Activated CD4-positive, alpha-beta memory T cell treated with anti-CD3 and anti-CD28 coated beads for 36 hours (primary cell): ENCODE data around the gene FTO. TPM values are rescaled to one million over a fixed set of nuclear protein-coding genes. Genes with fewer than 3 reads are reported as not detected.

Source experiments
- CTCF ChIA-PET: fragments of 350-600 bp; sonication (Branson Sonifier 250); formaldehyde crosslinking; loops from one replicate; lab custom pipeline; 2021; ENCODE audit warnings: antibody characterized with exemption, inconsistent platforms; lab: Charles Lee
- POLR2A ChIA-PET: fragments of 350-600 bp; sonication (Branson Sonifier 250); formaldehyde crosslinking; loops from one replicate; lab custom pipeline; 2021; ENCODE audit warnings: antibody characterized with exemption; lab: Charles Lee
- DNase-seq: peaks from one replicate; pipeline ENCODE4 v3.0.0-alpha.2; 2020
- H3K27ac Mint-ChIP-seq: one replicate; pipeline ENCODE4 v1.8.0; 2021; ENCODE audit warnings: mixed read lengths
- H3K27me3 Mint-ChIP-seq: one replicate; pipeline ENCODE4 v1.8.0; 2021; ENCODE audit warnings: mixed read lengths
- H3K36me3 Mint-ChIP-seq: one replicate; pipeline ENCODE4 v1.8.0; 2021; ENCODE audit warnings: mixed read lengths
- H3K4me1 Mint-ChIP-seq: one replicate; pipeline ENCODE4 v1.8.0; 2021; ENCODE audit warnings: low read depth, mixed read lengths
- H3K4me3 Mint-ChIP-seq: one replicate; pipeline ENCODE4 v1.8.0; 2021; ENCODE audit warnings: mild to moderate bottlenecking, mixed read lengths
- H3K9me3 Mint-ChIP-seq: one replicate; pipeline ENCODE4 v1.8.0; 2021; ENCODE audit warnings: mixed read lengths
- intact Hi-C: fragments of 100-400 bp; cut with micrococcal nuclease; formaldehyde crosslinking; loops from one replicate; pipeline ENCODE4 v1.15.1; 2023
- total RNA-seq, 2 experiments: library from RNA; stranded (reverse); gene quantifications; one replicate each; pipeline ENCODE4 v1.2.3, GENCODE V29; 2021

FTO gene
- total RNA-seq, 2 experiments from 2014 or later, result 50.7 to 53.1 TPM

DNA sequence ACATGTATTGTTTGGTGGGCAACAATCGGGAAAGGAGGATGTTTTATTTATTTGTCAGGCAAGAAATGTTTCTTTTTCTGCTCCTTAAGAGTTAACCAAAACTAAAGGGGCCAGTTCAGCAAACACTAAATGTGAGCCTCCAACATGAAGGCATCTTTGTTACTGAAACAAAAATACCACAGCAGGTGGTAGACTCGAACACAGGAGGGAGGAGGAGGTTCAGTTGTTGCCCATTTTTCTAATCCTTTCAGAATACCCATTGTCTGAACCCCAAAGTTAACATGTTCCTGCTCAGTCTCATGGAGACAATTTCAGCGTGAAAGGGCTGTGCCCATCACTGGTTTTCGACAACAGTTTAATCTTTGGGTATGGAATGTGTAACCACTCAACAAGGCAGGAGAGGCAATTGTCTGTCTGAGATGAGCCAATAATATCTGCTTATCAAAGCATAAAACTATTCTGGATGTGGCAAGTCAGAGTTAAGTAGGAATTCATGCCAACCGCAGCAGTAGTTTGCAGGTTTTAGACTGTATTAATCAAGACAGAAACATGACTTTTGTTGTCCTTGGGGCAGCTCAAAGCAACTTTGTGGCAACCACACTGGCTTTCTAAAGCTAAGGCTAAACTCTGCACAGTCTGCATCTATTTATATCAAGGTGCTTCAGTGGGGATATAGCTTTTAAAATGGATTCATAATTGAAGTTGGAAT, 211.7 kb downstream of the FTO start:
- Mint-ChIP-seq H3K27ac (no peak overlapping the region), H3K4me3 (no peak overlapping the region), H3K9me3 (no peaks in the 10 kb centered on the region), H3K4me1 (peaks cover 7% of the 10 kb centered on the region), H3K36me3 (no peaks in the 10 kb centered on the region), H3K27me3 (no peaks in the 10 kb centered on the region)
- no peak for DNase-seq
- POLR2A ChIA-PET, result no interaction called here
- intact Hi-C loops, result no loop called here
- CTCF ChIA-PET, result interaction anchor here (0.7 to 0.9 kb wide), 2 partner anchors 16 to 366 kb away, joined by 3 read pairs; no protein-coding TSS in a partner anchor

DNA sequence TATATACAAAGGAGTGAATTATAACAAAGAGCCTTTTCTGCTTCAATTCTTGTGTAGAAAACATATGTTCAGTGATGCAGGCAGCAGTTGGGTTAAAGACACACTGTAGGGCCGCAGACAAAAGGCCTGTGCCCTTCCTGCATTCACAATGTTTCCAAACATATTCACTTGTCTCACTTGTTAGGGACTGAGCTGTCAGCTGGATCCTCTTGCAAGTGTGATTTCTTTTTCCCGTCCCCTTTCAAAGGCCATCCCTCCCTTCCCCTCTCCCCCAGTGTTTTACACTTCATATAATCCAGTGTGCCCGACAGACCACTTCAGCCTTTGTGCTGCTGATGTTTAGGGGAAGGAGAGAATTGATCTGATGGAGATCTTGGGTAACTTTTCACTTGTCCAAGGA, 217.0 kb downstream of the FTO start:
- no peak overlapping the region for H3K27ac Mint-ChIP-seq
- DNase-seq, result no peak
- H3K4me3 Mint-ChIP-seq, result no peak overlapping the region
- H3K4me1 Mint-ChIP-seq, result peaks cover 6% of the 10 kb centered on the region
- no peaks in the 10 kb centered on the region for H3K36me3 Mint-ChIP-seq
- no peaks in the 10 kb centered on the region for H3K9me3 Mint-ChIP-seq
- intact Hi-C loops, result no loop called here
- POLR2A ChIA-PET, result no interaction called here
- H3K27me3 Mint-ChIP-seq, result no peaks in the 10 kb centered on the region
- CTCF ChIA-PET, result no interaction called here

DNA sequence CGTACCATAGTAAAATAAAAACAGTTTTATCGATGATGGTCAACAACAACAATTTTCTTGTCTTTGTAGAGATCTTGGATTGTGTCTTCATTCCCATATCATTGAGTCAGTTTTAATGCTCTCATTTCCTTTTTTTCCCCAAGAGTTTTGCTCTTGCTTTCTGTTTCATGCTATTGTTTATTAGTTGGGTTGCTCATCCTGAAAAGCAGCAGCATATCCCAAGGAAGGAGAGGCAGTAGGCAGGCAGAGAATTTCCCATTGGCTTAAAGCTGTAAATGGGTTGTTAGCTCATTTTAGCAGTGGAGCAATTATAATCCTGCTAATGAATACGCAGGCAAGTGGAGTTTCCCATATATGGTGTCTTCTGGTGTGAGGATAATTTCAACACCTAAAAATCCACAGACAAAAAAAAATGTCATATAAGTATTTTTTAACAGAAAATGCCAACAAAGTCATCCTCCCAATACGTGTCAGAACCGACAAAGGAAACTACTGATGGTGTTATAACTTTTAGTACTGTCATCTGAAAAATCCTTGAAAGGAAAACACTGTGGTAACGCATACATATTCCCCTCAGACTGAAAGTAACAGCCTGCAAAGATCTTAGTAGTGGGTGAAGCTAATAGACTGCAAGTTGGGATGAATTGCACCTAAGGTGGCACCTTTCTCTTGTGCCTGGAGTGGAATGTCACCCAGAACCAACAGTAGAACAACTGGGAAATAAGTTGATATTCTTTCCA, 218.3 kb downstream of the FTO start:
- H3K4me1 Mint-ChIP-seq, result peaks cover 6% of the 10 kb centered on the region
- H3K36me3 Mint-ChIP-seq, result no peaks in the 10 kb centered on the region
- intact Hi-C loops, result no loop called here
- no peak overlapping the region for H3K4me3 Mint-ChIP-seq
- no peak overlapping the region for H3K27ac Mint-ChIP-seq
- ChIA-PET POLR2A (no interaction called here), CTCF (no interaction called here)
- H3K9me3 Mint-ChIP-seq, result no peaks in the 10 kb centered on the region
- H3K27me3 Mint-ChIP-seq, result no peaks in the 10 kb centered on the region
- DNase-seq, result no peak

DNA sequence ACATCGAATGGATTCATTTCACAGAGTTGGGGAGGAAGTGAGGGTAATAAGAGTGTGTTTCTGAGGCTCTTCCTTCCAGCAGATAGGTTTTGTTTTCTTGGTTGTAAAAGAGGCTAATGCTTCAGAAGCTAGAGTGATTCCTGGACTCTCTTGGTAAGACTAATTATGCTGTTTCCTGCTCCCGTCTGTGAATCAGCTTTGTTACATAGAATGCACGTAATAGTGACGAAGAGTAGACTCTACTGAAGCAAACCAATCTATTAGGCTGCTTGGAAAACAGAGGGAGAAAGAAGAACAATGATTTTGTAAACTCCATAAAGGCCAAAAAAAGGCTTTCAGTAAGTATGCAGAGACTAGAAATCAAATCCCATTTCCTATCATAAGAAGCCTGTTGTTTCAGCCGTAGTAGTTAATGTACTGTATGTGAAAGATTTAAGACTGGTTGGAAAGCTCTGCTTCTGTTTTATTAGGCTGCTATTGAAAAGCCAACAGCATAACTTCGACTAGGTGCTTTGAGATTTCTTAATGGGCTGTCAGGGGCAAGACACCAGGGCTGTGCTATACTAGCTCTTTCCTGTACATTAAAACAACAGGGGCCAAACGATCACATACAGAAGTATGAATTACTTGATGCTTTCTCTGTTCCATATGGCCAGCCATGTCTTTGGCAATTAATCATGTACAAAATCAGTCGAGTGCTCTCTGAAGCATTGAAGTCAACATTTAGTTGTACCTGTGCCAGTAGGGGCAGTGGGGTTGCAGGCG, 219.0 kb downstream of the FTO start:
- H3K4me1 Mint-ChIP-seq, result peaks cover 6% of the 10 kb centered on the region
- no peak for DNase-seq
- no peak overlapping the region for H3K27ac Mint-ChIP-seq
- H3K27me3 Mint-ChIP-seq, result no peaks in the 10 kb centered on the region
- ChIA-PET POLR2A (no interaction called here), CTCF (no interaction called here)
- H3K36me3 Mint-ChIP-seq, result no peaks in the 10 kb centered on the region
- H3K9me3 Mint-ChIP-seq, result no peaks in the 10 kb centered on the region
- intact Hi-C loops, result no loop called here
- no peak overlapping the region for H3K4me3 Mint-ChIP-seq

DNA sequence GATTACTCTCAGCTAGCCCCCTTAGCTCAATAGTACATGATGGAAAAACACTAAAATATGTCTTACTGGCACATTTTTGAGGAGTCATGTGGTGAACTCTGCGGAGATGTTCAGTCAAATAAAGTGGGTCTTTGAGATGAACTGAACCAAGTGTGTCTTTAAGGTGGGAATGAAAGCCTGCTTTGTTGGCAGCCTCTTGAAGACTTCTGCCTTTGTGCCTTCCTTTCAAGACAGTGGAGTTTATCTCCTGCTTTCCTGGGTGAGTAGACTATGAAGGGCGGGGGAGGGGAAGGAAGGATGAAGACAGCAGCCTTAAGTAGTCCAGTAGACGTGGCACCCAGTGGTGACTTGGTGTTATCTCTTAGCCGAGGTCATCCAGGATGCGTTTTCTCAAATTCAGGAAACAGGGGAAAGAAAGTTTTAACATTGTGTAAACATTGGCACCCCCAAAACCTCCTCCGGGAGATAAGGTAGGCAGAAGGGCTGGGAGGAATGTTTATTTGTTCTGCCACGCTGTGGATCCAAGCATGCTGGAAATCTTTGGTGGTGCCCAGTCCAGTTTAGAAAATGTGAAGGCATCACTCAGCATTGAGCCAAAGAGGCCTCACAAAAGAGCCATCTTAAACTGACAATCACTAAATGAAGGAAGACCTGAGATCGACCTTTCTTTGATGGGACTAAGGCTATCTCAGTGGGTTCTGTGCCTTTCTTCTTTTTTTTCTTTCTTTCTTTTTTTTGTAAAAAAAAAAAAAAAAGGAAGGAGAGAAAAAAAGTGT, 220.6 kb downstream of the FTO start:
- no peak overlapping the region for H3K27ac Mint-ChIP-seq
- H3K27me3 Mint-ChIP-seq, result no peaks in the 10 kb centered on the region
- POLR2A ChIA-PET, result no interaction called here
- no peaks in the 10 kb centered on the region for H3K9me3 Mint-ChIP-seq
- CTCF ChIA-PET, result no interaction called here
- no peak overlapping the region for H3K4me3 Mint-ChIP-seq
- peaks cover 6% of the 10 kb centered on the region for H3K4me1 Mint-ChIP-seq
- intact Hi-C loops, result no loop called here
- H3K36me3 Mint-ChIP-seq, result no peaks in the 10 kb centered on the region
- DNase-seq, result no peak

DNA sequence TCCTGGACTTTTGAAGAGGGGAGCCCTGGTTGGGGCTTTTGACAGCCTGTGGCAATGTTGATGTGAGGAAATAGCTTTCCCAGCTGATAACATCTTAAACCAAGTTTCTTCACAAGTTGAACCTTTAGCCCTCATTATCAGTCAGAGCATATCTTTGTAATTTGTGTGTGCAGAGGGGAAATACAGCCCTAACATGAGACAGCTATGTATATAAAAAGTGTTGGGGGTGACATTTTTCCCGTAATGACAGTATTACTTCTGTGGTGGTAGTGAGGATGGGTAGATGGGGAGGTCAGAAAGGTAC, 221.1 kb downstream of the FTO start:
- Mint-ChIP-seq H3K4me3 (no peak overlapping the region), H3K27ac (no peak overlapping the region), H3K9me3 (no peaks in the 10 kb centered on the region), H3K36me3 (no peaks in the 10 kb centered on the region), H3K4me1 (peaks cover 6% of the 10 kb centered on the region), H3K27me3 (no peaks in the 10 kb centered on the region)
- intact Hi-C loops, result no loop called here
- ChIA-PET POLR2A (no interaction called here), CTCF (no interaction called here)
- no peak for DNase-seq

DNA sequence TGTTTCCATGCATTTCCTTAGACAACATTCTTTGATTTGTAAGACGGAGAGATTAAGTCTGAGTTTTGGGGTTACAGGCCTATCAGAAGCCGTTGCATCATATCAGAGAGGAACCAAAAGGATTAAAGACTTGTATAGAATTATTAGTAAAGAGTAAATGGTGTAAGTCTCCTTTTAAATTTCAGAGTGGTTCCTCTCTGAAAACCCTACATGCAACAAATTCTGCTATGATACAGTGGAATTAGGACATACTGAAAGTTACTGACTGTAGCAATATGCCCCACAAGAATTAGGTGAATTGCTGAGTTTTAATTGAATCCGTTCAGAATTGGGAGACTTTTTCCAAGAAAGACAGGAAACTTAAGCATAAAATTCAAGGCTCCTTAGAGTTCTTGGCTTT, 221.6 kb downstream of the FTO start:
- peaks cover 6% of the 10 kb centered on the region for H3K4me1 Mint-ChIP-seq
- POLR2A ChIA-PET, result no interaction called here
- intact Hi-C loops, result no loop called here

DNA sequence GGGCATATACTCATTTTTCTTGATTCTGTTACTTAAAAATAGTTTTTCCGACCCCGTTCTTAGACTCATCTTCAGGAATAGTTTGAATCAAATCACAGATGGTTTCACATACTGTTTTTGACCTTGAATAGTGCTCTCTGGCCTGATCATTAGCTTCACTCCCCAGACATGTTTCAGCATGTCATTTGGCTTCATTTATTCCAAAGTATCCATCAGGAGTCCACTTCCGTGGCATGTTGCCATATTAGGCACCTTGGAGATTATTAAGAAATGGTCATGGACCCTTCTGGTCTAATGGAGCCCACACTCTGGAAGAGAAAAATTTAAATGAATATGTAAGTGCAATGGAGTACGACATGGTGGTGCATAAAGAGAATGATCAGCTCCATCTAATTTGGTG, 222.3 kb downstream of the FTO start:
- no peaks in the 10 kb centered on the region for H3K9me3 Mint-ChIP-seq
- no peak overlapping the region for H3K4me3 Mint-ChIP-seq
- DNase-seq, result no peak
- ChIA-PET POLR2A (no interaction called here), CTCF (no interaction called here)
- H3K36me3 Mint-ChIP-seq, result no peaks in the 10 kb centered on the region
- H3K4me1 Mint-ChIP-seq, result peaks cover 6% of the 10 kb centered on the region
- no peak overlapping the region for H3K27ac Mint-ChIP-seq
- intact Hi-C loops, result no loop called here
- H3K27me3 Mint-ChIP-seq, result no peaks in the 10 kb centered on the region

More for the DNA sequence above, 221.6 kb downstream of the FTO start:
- no peak overlapping the region for H3K27ac Mint-ChIP-seq
- no peaks in the 10 kb centered on the region for H3K27me3 Mint-ChIP-seq
- no peaks in the 10 kb centered on the region for H3K9me3 Mint-ChIP-seq
- DNase-seq, result no peak
- no peak overlapping the region for H3K4me3 Mint-ChIP-seq
- CTCF ChIA-PET, result no interaction called here
- no peaks in the 10 kb centered on the region for H3K36me3 Mint-ChIP-seq

DNA sequence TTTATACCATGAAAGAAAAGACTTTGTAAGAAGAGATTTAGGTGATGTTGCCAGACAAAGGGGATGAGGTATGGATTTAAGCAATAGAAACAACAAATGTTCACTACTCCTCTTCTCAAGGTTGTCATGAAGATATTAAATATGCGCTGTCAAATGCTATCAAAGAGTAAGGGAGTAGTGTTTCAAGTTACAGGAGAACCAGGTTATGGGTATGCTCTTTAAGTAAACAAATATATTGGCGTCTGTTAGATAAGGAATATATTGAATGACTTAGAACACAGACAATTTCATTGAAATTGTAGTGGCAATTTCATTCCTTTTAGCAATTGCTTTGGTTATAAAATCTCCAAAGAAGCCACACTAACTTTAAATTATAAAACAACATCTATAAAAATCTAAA, 229.0 kb downstream of the FTO start:
- peaks cover 24% of the 10 kb centered on the region for H3K36me3 Mint-ChIP-seq
- no peak for DNase-seq
- no peak overlapping the region for H3K27ac Mint-ChIP-seq
- no peaks in the 10 kb centered on the region for H3K27me3 Mint-ChIP-seq
- no peaks in the 10 kb centered on the region for H3K4me1 Mint-ChIP-seq
- H3K9me3 Mint-ChIP-seq, result no peaks in the 10 kb centered on the region
- H3K4me3 Mint-ChIP-seq, result no peak overlapping the region
- POLR2A ChIA-PET, result no interaction called here
- intact Hi-C loops, result no loop called here
- CTCF ChIA-PET, result no interaction called here

DNA sequence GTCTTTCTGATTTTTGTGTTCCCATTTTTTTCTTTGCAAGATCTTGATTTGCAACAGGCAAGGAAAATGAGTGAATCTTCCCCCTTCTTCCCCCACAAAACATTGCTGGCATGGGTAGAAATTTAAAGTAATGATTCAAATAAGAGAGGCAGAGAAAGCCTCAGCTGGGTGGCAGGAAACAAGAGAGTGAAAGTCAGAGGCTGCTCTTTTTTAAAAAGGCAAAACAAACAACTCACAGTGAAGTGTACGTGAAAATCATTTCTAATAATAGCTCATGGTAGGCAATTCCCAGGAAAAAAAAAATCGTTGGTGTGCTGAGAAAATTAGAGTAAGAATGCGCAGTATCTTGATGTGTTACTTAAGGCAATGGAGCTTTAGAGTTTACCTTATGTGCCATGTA, 229.5 kb downstream of the FTO start:
- ChIA-PET POLR2A (no interaction called here), CTCF (no interaction called here)
- intact Hi-C loops, result no loop called here
- Mint-ChIP-seq H3K4me3 (no peak overlapping the region), H3K27me3 (no peaks in the 10 kb centered on the region), H3K27ac (no peak overlapping the region), H3K9me3 (no peaks in the 10 kb centered on the region), H3K36me3 (peaks cover 28% of the 10 kb centered on the region), H3K4me1 (no peaks in the 10 kb centered on the region)
- DNase-seq, result no peak

DNA sequence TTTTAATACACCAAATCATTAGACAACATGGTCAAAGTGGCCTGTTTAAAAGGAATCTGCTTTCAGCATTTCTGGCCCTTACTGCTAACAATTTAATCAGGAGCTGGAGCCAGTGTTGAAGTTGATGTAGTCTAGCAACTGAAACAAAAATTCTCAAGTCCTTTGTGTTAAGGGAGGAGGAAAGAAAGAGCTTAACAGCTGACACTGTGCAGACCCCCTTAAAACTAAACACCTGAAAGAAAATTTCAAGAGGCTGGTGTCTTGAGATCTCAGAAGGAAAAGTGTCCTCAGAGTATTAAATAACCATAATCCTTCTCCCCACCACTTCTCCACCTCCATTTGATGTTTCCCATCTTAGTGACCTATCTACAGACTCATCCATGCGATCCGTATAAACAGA, 232.1 kb downstream of the FTO start:
- no peaks in the 10 kb centered on the region for H3K9me3 Mint-ChIP-seq
- POLR2A ChIA-PET, result no interaction called here
- H3K27me3 Mint-ChIP-seq, result no peaks in the 10 kb centered on the region
- H3K4me1 Mint-ChIP-seq, result no peaks in the 10 kb centered on the region
- CTCF ChIA-PET, result no interaction called here
- DNase-seq, result no peak
- intact Hi-C loops, result no loop called here
- H3K4me3 Mint-ChIP-seq, result no peak overlapping the region
- no peak overlapping the region for H3K27ac Mint-ChIP-seq
- H3K36me3 Mint-ChIP-seq, result peaks cover 48% of the 10 kb centered on the region

DNA sequence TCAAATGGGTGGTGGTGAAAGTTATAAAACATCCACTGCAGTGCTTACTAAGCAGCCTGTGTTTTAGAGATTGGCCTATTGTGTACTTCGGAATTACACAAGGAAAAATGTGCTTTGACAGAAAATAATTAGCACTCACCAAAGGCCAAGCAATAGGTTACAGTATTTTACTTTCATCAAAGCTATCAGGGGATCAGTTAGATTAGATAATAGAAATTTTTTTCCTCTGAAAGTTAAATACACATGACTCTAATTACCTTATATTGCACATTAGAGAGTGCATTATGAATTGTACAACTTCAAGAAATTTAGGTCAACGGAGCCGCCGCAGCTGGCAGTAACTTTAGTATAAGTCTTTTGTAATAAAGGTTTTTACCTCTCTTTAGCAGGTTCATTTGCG, 232.6 kb downstream of the FTO start:
- ChIA-PET CTCF (no interaction called here), POLR2A (no interaction called here)
- Mint-ChIP-seq H3K36me3 (peaks cover 52% of the 10 kb centered on the region), H3K27me3 (no peaks in the 10 kb centered on the region), H3K4me3 (no peak overlapping the region), H3K4me1 (no peaks in the 10 kb centered on the region), H3K27ac (no peak overlapping the region), H3K9me3 (no peaks in the 10 kb centered on the region)
- DNase-seq, result no peak
- intact Hi-C loops, result no loop called here
